GM23248 (cell line): ENCODE results near the gene MAP3K20. TPM values are rescaled to one million over a fixed set of nuclear protein-coding genes. Genes with fewer than 3 reads are reported as not detected.
A peak's percentile ranks its signal among the peaks of the same experiment; 100 is the strongest.

Experiments
- DNase-seq: peaks from one replicate; pipeline ENCODE4 v3.0.0-alpha.2; 2015
- H2AFZ ChIP-seq: fragments of 200-600 bp; sonication (generic); 2 replicates; pipeline ENCODE4 v1.6.1; 2016; ENCODE audit warnings: antibody characterized with exemption
- H3F3A ChIP-seq: fragments of 200-600 bp; sonication (generic); 2 replicates; pipeline ENCODE4 v1.6.1; 2016; ENCODE audit warnings: mild to moderate bottlenecking, antibody characterized with exemption, mixed run types; ENCODE audit not compliant: insufficient read depth
- H3K27ac ChIP-seq: fragments of 200-600 bp; sonication (generic); 2 replicates; pipeline ENCODE4 v1.5.1; 2016; ENCODE audit warnings: mild to moderate bottlenecking
- H3K27me3 ChIP-seq: fragments of 200-600 bp; sonication (generic); replicated peaks from 2 replicates; pipeline ENCODE4 v1.6.1; 2016; ENCODE audit warnings: mild to moderate bottlenecking; ENCODE audit not compliant: insufficient read depth
- H3K36me3 ChIP-seq: fragments of 200-600 bp; sonication (generic); 2 replicates; pipeline ENCODE4 v1.6.1; 2016; ENCODE audit warnings: low read depth, mild to moderate bottlenecking
- H3K4me1 ChIP-seq: fragments of 200-600 bp; sonication (generic); 2 replicates; pipeline ENCODE4 v1.6.1; 2016; ENCODE audit warnings: mild to moderate bottlenecking; ENCODE audit not compliant: insufficient read depth
- H3K4me2 ChIP-seq: fragments of 200-600 bp; sonication (generic); one replicate; pipeline ENCODE4 v1.6.1; 2016; ENCODE audit warnings: mild to moderate bottlenecking; ENCODE audit not compliant: unreplicated experiment
- H3K4me3 ChIP-seq: fragments of 200-600 bp; sonication (generic); 2 replicates; pipeline ENCODE4 v1.5.1; 2016; ENCODE audit warnings: mild to moderate bottlenecking
- H3K79me2 ChIP-seq: fragments of 200-600 bp; sonication (generic); 2 replicates; pipeline ENCODE4 v1.6.1; 2016; ENCODE audit warnings: mild to moderate bottlenecking; ENCODE audit not compliant: insufficient read depth
- H3K9ac ChIP-seq: fragments of 200-600 bp; sonication (generic); 2 replicates; pipeline ENCODE4 v1.6.1; 2016; ENCODE audit warnings: mild to moderate bottlenecking
- H3K9me2 ChIP-seq: fragments of 200-600 bp; sonication (generic); 2 replicates; pipeline ENCODE4 v1.6.1; 2016; ENCODE audit warnings: mixed run types, mild to moderate bottlenecking, moderate library complexity; ENCODE audit not compliant: insufficient read depth
- H3K9me3 ChIP-seq: fragments of 200-600 bp; sonication (generic); one replicate; pipeline ENCODE4 v1.6.1; 2017; ENCODE audit warnings: low read depth
- H4K20me1 ChIP-seq: fragments of 200-600 bp; sonication (generic); 2 replicates; pipeline ENCODE4 v1.6.0; 2016; ENCODE audit not compliant: insufficient read depth
- EZH2 ChIP-seq: fragments of 200-600 bp; sonication (generic); IDR thresholded peaks from 2 replicates; pipeline ENCODE4 v1.6.1; 2018; ENCODE audit warnings: antibody characterized with exemption, mild to moderate bottlenecking; ENCODE audit not compliant: insufficient read depth, poor library complexity, severe bottlenecking
- EZH2phosphoT487 ChIP-seq: fragments of 200-600 bp; sonication (generic); IDR thresholded peaks from 2 replicates; pipeline ENCODE4 v1.6.1; 2018; ENCODE audit warnings: antibody characterized with exemption, moderate library complexity, mild to moderate bottlenecking, low read depth; ENCODE audit not compliant: insufficient read depth
- WGBS, 2 experiments: methylation state at CpG; one replicate each; pipeline ENCODE4 v1.1.6; 2015 to 2017; ENCODE audit warnings: low lambda C conversion rate in 2 of 2, low coverage in 1 of 2; ENCODE audit errors: missing lambda C conversion rate in 2 of 2; 5-methylcytosine and 5-hydroxymethylcytosine counted together
- in situ Hi-C: fragments of 300-500 bp; cut with MboI; formaldehyde crosslinking; loops from 2 replicates; pipeline ENCODE4 v1.15.0; 2020
- polyA plus RNA-seq: library from polyadenylated mRNA; unstranded; fragments of >200 nt; fragmentation: Nextera tagmentation; extraction: Ambion mirVana; gene quantifications from 2 replicates; pipeline ENCODE4 v1.2.1, GENCODE V29; 2016
- total RNA-seq: library from RNA; depleted of rRNA; stranded (reverse); fragments of >200 nt; shearing (Covaris generic); gene quantifications from 2 replicates; pipeline ENCODE4 v1.2.3, GENCODE V29; 2014

Gene MAP3K20
- total and polyA plus RNA-seq, 2 experiments from 2014 or later, result 55.0 to 68.9 TPM

GRCh38 chr2:173195100-173195499 is 119.5 kb downstream of the MAP3K20 start:
- TF ChIP-seq EZH2 (no peak), EZH2phosphoT487 (no peak)
- H4K20me1 ChIP-seq, result no peaks in the 10 kb centered on the region

GRCh38 chr2:173196080-173196479 is 120.4 kb downstream of the MAP3K20 start:
- H3F3A ChIP-seq, result peaks cover 29% of the 10 kb centered on the region
- H3K9me2 ChIP-seq, result no peaks in the 10 kb centered on the region
- H3K27me3 ChIP-seq, result no peaks in the 10 kb centered on the region
- no peak overlapping the region for H3K27ac ChIP-seq
- H3K79me2 ChIP-seq, result 0 out of 2 replicates have a peak, but pooled peaks cover 6% of the 10 kb centered on the region
- no peak for TF ChIP-seq EZH2phosphoT487
- no peak for TF ChIP-seq EZH2
- H3K4me1 ChIP-seq, result peaks cover 34% of the 10 kb centered on the region
- H3K9ac ChIP-seq, result no peak overlapping the region
- H3K4me3 ChIP-seq, result no peak overlapping the region
- no peak overlapping the region for H2AFZ ChIP-seq
- no peak for DNase-seq
- no peaks in the 10 kb centered on the region for H4K20me1 ChIP-seq
- WGBS, 2 experiments, result 99% methylated on average over 6 of the region's 6 CpGs
- in situ Hi-C loops, result no loop called here
- H3K9me3 ChIP-seq, result no peaks in the 10 kb centered on the region
- peaks cover 9% of the 10 kb centered on the region for H3K36me3 ChIP-seq
- H3K4me2 ChIP-seq, result no peak overlapping the region

More at GRCh38 chr2:173195100-173195499, 119.5 kb downstream of the MAP3K20 start:
- 93 to 99% methylated on average over 3 of the region's 3 CpGs for WGBS, 2 experiments
- in situ Hi-C loops, result no loop called here
- Histone ChIP-seq H3K36me3 (peaks cover 9% of the 10 kb centered on the region), H3K4me2 (no peak overlapping the region), H3K79me2 (0 out of 2 replicates have a peak, but pooled peaks cover 10% of the 10 kb centered on the region), H3K9me3 (no peaks in the 10 kb centered on the region), H3K27ac (no peak overlapping the region), H3F3A (peaks cover 37% of the 10 kb centered on the region), H2AFZ (no peak overlapping the region), H3K9ac (no peak overlapping the region), H3K9me2 (no peaks in the 10 kb centered on the region), H3K4me3 (no peak overlapping the region), H3K27me3 (no peaks in the 10 kb centered on the region), H3K4me1 (peaks cover 36% of the 10 kb centered on the region)
- no peak for DNase-seq

- in situ Hi-C loops, result no loop called here
- Histone ChIP-seq H3K79me2 (0 out of 2 replicates have a peak, but pooled peaks cover 6% of the 10 kb centered on the region), H3F3A (peaks cover 24% of the 10 kb centered on the region), H3K4me3 (no peak overlapping the region), H2AFZ (no peak overlapping the region), H3K27ac (no peak overlapping the region), H3K9me3 (no peaks in the 10 kb centered on the region), H3K4me2 (no peak overlapping the region), H4K20me1 (no peaks in the 10 kb centered on the region), H3K4me1 (peaks cover 33% of the 10 kb centered on the region), H3K27me3 (no peaks in the 10 kb centered on the region), H3K9ac (no peak overlapping the region), H3K9me2 (no peaks in the 10 kb centered on the region), H3K36me3 (peaks cover 9% of the 10 kb centered on the region)
- TF ChIP-seq EZH2 (no peak), EZH2phosphoT487 (no peak)
- no peak for DNase-seq
- 96 to 99% methylated on average over 4 of the region's 4 CpGs for WGBS, 2 experiments
These were observed 121.0 kb downstream of the MAP3K20 start for GRCh38 chr2:173196638-173197037.

- WGBS, 2 experiments, result 92 to 93% methylated on average over 7 of the region's 7 CpGs
- H3K9me2 ChIP-seq, result no peaks in the 10 kb centered on the region
- H3K79me2 ChIP-seq, result 0 out of 2 replicates have a peak, but pooled peaks cover 6% of the 10 kb centered on the region
- H3K9me3 ChIP-seq, result no peaks in the 10 kb centered on the region
- in situ Hi-C loops, result no loop called here
- no peak overlapping the region for H3K27ac ChIP-seq
- no peak overlapping the region for H2AFZ ChIP-seq
- H3K9ac ChIP-seq, result no peak overlapping the region
- DNase-seq, result no peak
- H4K20me1 ChIP-seq, result no peaks in the 10 kb centered on the region
- peaks cover 29% of the 10 kb centered on the region for H3K4me1 ChIP-seq
- H3F3A ChIP-seq, result peaks cover 16% of the 10 kb centered on the region
- no peak overlapping the region for H3K4me2 ChIP-seq
- no peak overlapping the region for H3K4me3 ChIP-seq
- no peak for TF ChIP-seq EZH2phosphoT487
- no peak for TF ChIP-seq EZH2
- no peaks in the 10 kb centered on the region for H3K27me3 ChIP-seq
- peaks cover 9% of the 10 kb centered on the region for H3K36me3 ChIP-seq
These were observed 122.7 kb downstream of the MAP3K20 start for GRCh38 chr2:173198327-173198726.

GRCh38 chr2:173199294-173199693 is 123.6 kb downstream of the MAP3K20 start:
- Histone ChIP-seq H3K79me2 (0 out of 2 replicates have a peak, but pooled peaks cover 6% of the 10 kb centered on the region), H4K20me1 (no peaks in the 10 kb centered on the region), H3K27me3 (no peaks in the 10 kb centered on the region), H3K9me2 (no peaks in the 10 kb centered on the region), H3F3A (peaks cover 9% of the 10 kb centered on the region), H3K27ac (no peak overlapping the region), H2AFZ (no peak overlapping the region), H3K36me3 (peaks cover 11% of the 10 kb centered on the region), H3K4me1 (peaks cover 20% of the 10 kb centered on the region), H3K9ac (no peak overlapping the region), H3K4me3 (no peak overlapping the region), H3K9me3 (no peaks in the 10 kb centered on the region), H3K4me2 (no peak overlapping the region)
- TF ChIP-seq EZH2phosphoT487 (no peak), EZH2 (no peak)
- in situ Hi-C loops, result no loop called here
- DNase-seq, result peak; percentile 49
- WGBS, 2 experiments, result 18 to 21% methylated on average over 1 of the region's 1 CpG
